H1 (cell line): ENCODE data around the gene VPS51. TPM values are rescaled to one million over a fixed set of nuclear protein-coding genes. Genes with fewer than 3 reads are reported as not detected.

ENCODE experiments used
- CTCF ChIA-PET: fragments of 300-600 bp; sonication (Branson Sonifier 250); formaldehyde crosslinking; loops from one replicate; lab custom pipeline; 2021; ENCODE audit not compliant: partially characterized antibody; lab: Charles Lee
- POLR2A ChIA-PET: fragments of 300-600 bp; sonication (Branson Sonifier 250); formaldehyde crosslinking; loops from one replicate; lab custom pipeline; 2021; ENCODE audit warnings: inconsistent platforms; ENCODE audit not compliant: partially characterized antibody; lab: Charles Lee
- DNase-seq, 2 experiments: peaks; one replicate each; pipeline versions ENCODE4 v3.0.0 to v3.0.0-alpha.2; 2010 to 2022; ENCODE audit warnings: low spot score in 2 of 2, low read depth in 1 of 2, mixed read lengths in 1 of 2
- FAIRE-seq: peaks from 2 replicates; lab custom pipeline; 2011; peaks lifted over from hg19 to GRCh38; lab: Jason Lieb, UNC
- H2AFZ ChIP-seq: 2 replicates; pipeline ENCODE4 v1.8.1; 2012; ENCODE audit warnings: low read length, inconsistent platforms
- H2AK5ac ChIP-seq: 2 replicates; pipeline ENCODE4 v1.6.1; 2013; ENCODE audit warnings: low read depth, low read length
- H2BK120ac ChIP-seq: replicated peaks from 2 replicates; pipeline ENCODE3; 2013; ENCODE audit warnings: low read depth, low read length, inconsistent platforms
- H2BK12ac ChIP-seq: 2 replicates; pipeline ENCODE4 v1.6.1; 2013; ENCODE audit warnings: low read depth, low read length
- H2BK15ac ChIP-seq: 2 replicates; pipeline ENCODE4 v1.6.1; 2013; ENCODE audit warnings: low read length
- H2BK20ac ChIP-seq: 2 replicates; pipeline ENCODE4 v1.6.1; 2013; ENCODE audit warnings: low read length
- H2BK5ac ChIP-seq: 2 replicates; pipeline ENCODE4 v1.6.1; 2013; ENCODE audit warnings: low read depth, low read length
- H3K14ac ChIP-seq: 2 replicates; pipeline ENCODE4 v1.6.1; 2013; ENCODE audit warnings: inconsistent platforms; ENCODE audit not compliant: insufficient read length
- H3K18ac ChIP-seq: 2 replicates; pipeline ENCODE4 v1.6.1; 2013; ENCODE audit warnings: low read length; ENCODE audit errors: extremely low read depth
- H3K23ac ChIP-seq: 2 replicates; pipeline ENCODE4 v1.6.1; 2013; ENCODE audit warnings: inconsistent platforms; ENCODE audit not compliant: insufficient read length
- H3K23me2 ChIP-seq: 2 replicates; pipeline ENCODE4 v1.6.1; 2013; ENCODE audit warnings: low read depth, low read length
- H3K27ac ChIP-seq: 2 replicates; pipeline ENCODE4 v1.6.1; 2011; ENCODE audit warnings: low read depth, low read length, inconsistent platforms
- H3K27me3 ChIP-seq, 4 experiments: replicated peaks in 1 of 4; 1 replicate in 1 of 4; 2 replicates in 3 of 4; pipeline versions ENCODE4 v1.6.1 to v1.8.1; 2011 to 2013; ENCODE audit warnings: low read length in 3 of 4, mild to moderate bottlenecking in 3 of 4, inconsistent platforms in 2 of 4, mixed read lengths in 2 of 4, moderate library complexity in 1 of 4; ENCODE audit not compliant: control insufficient read depth in 3 of 4, insufficient read depth in 3 of 4; ENCODE audit errors: extremely low read depth in 1 of 4
- H3K36me3 ChIP-seq, 4 experiments: 2 replicates each; pipeline versions ENCODE4 v1.6.1 to v1.8.1; 2011 to 2013; ENCODE audit warnings: mild to moderate bottlenecking in 4 of 4, low read length in 3 of 4, moderate library complexity in 2 of 4, control low read depth in 1 of 4, inconsistent platforms in 1 of 4; ENCODE audit not compliant: insufficient read depth in 4 of 4, control insufficient read depth in 2 of 4
- H3K4ac ChIP-seq: replicated peaks from 2 replicates; pipeline ENCODE3; 2013; ENCODE audit warnings: low read length, low read depth, mixed read lengths, inconsistent platforms; ENCODE audit not compliant: insufficient read length
- H3K4me1 ChIP-seq, 4 experiments: replicated peaks in 1 of 4; 1 replicate in 1 of 4; 2 replicates in 3 of 4; pipeline versions ENCODE4 v1.6.1 to v1.8.1; 2011 to 2013; ENCODE audit warnings: low read length in 3 of 4, inconsistent platforms in 2 of 4, mixed read lengths in 1 of 4; ENCODE audit not compliant: insufficient read depth in 4 of 4, control insufficient read depth in 3 of 4
- H3K4me2 ChIP-seq, 2 experiments: 2 replicates each; pipeline versions ENCODE4 v1.6.1 to v1.8.1; 2011 to 2013; ENCODE audit warnings: low read depth in 2 of 2, low read length in 2 of 2, control low read depth in 1 of 2, inconsistent platforms in 1 of 2, mild to moderate bottlenecking in 1 of 2; ENCODE audit not compliant: insufficient read depth in 1 of 2
- H3K4me3 ChIP-seq, 4 experiments: fragments of 200-600, 300-600 bp in 1 of 4; sonication (generic), shearing (Covaris generic), sonication (Bioruptor Twin) in 1 of 4; 2 replicates each; pipeline versions ENCODE4 v1.5.1 to v1.8.1; 2011 to 2016; ENCODE audit warnings: low read length in 4 of 4, low read depth in 3 of 4, control low read depth in 2 of 4, inconsistent platforms in 2 of 4, mild to moderate bottlenecking in 2 of 4, mixed read lengths in 1 of 4, moderate library complexity in 1 of 4; ENCODE audit not compliant: insufficient read depth in 2 of 4; ENCODE audit errors: extremely low read depth in 1 of 4
- H3K56ac ChIP-seq: replicated peaks from 2 replicates; pipeline ENCODE3; 2013; ENCODE audit warnings: low read depth, mild to moderate bottlenecking, mixed read lengths, low read length, inconsistent platforms; ENCODE audit not compliant: insufficient read length
- H3K79me1 ChIP-seq: 2 replicates; pipeline ENCODE4 v1.6.1; 2013; ENCODE audit warnings: low read depth, low read length, control low read depth
- H3K79me2 ChIP-seq, 2 experiments: 2 replicates each; pipeline versions ENCODE4 v1.6.1 to v1.8.1; 2012 to 2013; ENCODE audit warnings: low read length in 2 of 2, mild to moderate bottlenecking in 2 of 2, inconsistent platforms in 1 of 2; ENCODE audit not compliant: insufficient read depth in 2 of 2, control insufficient read depth in 1 of 2
- H3K9ac ChIP-seq, 4 experiments: replicated peaks in 1 of 4; 1 replicate in 1 of 4; 2 replicates in 3 of 4; pipeline versions ENCODE4 v1.6.1 to v1.8.1; 2011 to 2013; ENCODE audit warnings: low read depth in 3 of 4, low read length in 3 of 4, control low read depth in 2 of 4, mild to moderate bottlenecking in 2 of 4, moderate library complexity in 2 of 4, inconsistent platforms in 1 of 4; ENCODE audit errors: extremely low read depth in 1 of 4
- H3K9me3 ChIP-seq, 2 experiments: 2 replicates each; pipeline versions ENCODE4 v1.6.1 to v1.8.1; 2012 to 2013; ENCODE audit warnings: mild to moderate bottlenecking in 2 of 2, moderate library complexity in 2 of 2, control low read depth in 1 of 2, inconsistent platforms in 1 of 2, low read depth in 1 of 2, low read length in 1 of 2, mixed read lengths in 1 of 2; ENCODE audit not compliant: insufficient read depth in 2 of 2
- H4K20me1 ChIP-seq, 2 experiments: replicated peaks in 1 of 2; 2 replicates each; pipeline versions ENCODE3 to v1.8.1; 2011 to 2013; ENCODE audit warnings: inconsistent platforms in 2 of 2, low read length in 2 of 2, mild to moderate bottlenecking in 1 of 2; ENCODE audit not compliant: insufficient read depth in 2 of 2, control insufficient read depth in 1 of 2
- H4K5ac ChIP-seq: 2 replicates; pipeline ENCODE4 v1.6.1; 2013; ENCODE audit warnings: low read length, low read depth, mixed read lengths, inconsistent platforms; ENCODE audit not compliant: insufficient read length
- H4K8ac ChIP-seq: 2 replicates; pipeline ENCODE4 v1.8.0; 2013; ENCODE audit warnings: mild to moderate bottlenecking, moderate library complexity, low read length, inconsistent platforms; ENCODE audit not compliant: insufficient read depth; ENCODE audit errors: extremely low read depth
- H4K91ac ChIP-seq: replicated peaks from 2 replicates; pipeline ENCODE3; 2013; ENCODE audit warnings: low read length, mixed read lengths, inconsistent platforms; ENCODE audit not compliant: insufficient read length
- BCL11A ChIP-seq, 2 experiments: IDR thresholded peaks; one replicate each; pipeline ENCODE4 v1.6.1; 2011; ENCODE audit warnings: low read depth in 2 of 2, low read length in 2 of 2, mild to moderate bottlenecking in 2 of 2
- CBX8 ChIP-seq: fragments of 300-800, 300-1000 bp; sonication (generic); IDR thresholded peaks from 2 replicates; pipeline ENCODE4 v1.7.1; 2016; ENCODE audit warnings: low read depth, low read length, borderline replicate concordance
- CTBP2 ChIP-seq: IDR thresholded peaks from 2 replicates; pipeline ENCODE4 v1.7.0; 2011; ENCODE audit warnings: borderline replicate concordance, mild to moderate bottlenecking, moderate library complexity, mixed read lengths, low read length; ENCODE audit not compliant: insufficient read depth, insufficient read length
- KDM1A ChIP-seq: fragments of 200-600, 300-600 bp; sonication (generic); IDR thresholded peaks from 2 replicates; pipeline ENCODE4 v1.7.1; 2016; ENCODE audit warnings: mild to moderate bottlenecking, low read length, borderline replicate concordance
- MAFK ChIP-seq: IDR thresholded peaks from 2 replicates; pipeline ENCODE4 v1.6.1; 2012; ENCODE audit warnings: low read depth, mild to moderate bottlenecking, improper control_type of control experiment, low read length
- RFX5 ChIP-seq: IDR thresholded peaks from 2 replicates; pipeline ENCODE4 v1.6.1; 2011; ENCODE audit warnings: low read depth, low read length, improper control_type of control experiment, borderline replicate concordance
- SUZ12 ChIP-seq: fragments of 200-600 bp; sonication (generic); IDR thresholded peaks from 2 replicates; pipeline ENCODE4 v1.6.1; 2012; ENCODE audit warnings: mild to moderate bottlenecking, inconsistent platforms, low read length, moderate library complexity, mixed read lengths
- TAF7 ChIP-seq: optimal IDR thresholded peaks from 2 replicates; pipeline ENCODE3; 2011; ENCODE audit warnings: low read depth, mild to moderate bottlenecking, inconsistent platforms, low read length, moderate library complexity, borderline replicate concordance
- TCF12 ChIP-seq: IDR thresholded peaks from 2 replicates; pipeline ENCODE4 v1.6.1; 2011; ENCODE audit warnings: low read depth, mild to moderate bottlenecking, low read length
- WGBS, 2 experiments: shearing (Covaris generic) in 1 of 2; methylation state at CpG; one replicate each; pipeline versions ENCODE4 v1.1.6 to v1.1.7; 2013 to 2015; ENCODE audit warnings: low lambda C conversion rate in 2 of 2, mixed read lengths in 2 of 2, inconsistent platforms in 1 of 2, low coverage in 1 of 2, missing lambda C conversion rate in 1 of 2; ENCODE audit not compliant: insufficient replicate concordance in 2 of 2, insufficient coverage in 1 of 2, insufficient read length in 1 of 2; ENCODE audit errors: extremely low coverage in 1 of 2, missing lambda C conversion rate in 1 of 2; 5-methylcytosine and 5-hydroxymethylcytosine counted together
- polyA plus RNA-seq, 7 experiments: library from polyadenylated mRNA; depleted of rRNA in 3 of 7; stranded (reverse) in 5 of 7; unstranded in 2 of 7; fragments of >200 nt in 5 of 7; fragments of 200-250 nt in 2 of 7; gene quantifications; 1 replicate in 5 of 7; 2 replicates in 1 of 7; 4 replicates in 1 of 7; pipeline versions ENCODE4 v1.2.1 to v1.2.3, GENCODE V29; 2011 to 2013; ENCODE audit warnings: missing spikeins in 2 of 7, mixed read lengths in 2 of 7
- total RNA-seq: library from RNA; stranded (reverse); fragmentation: NEBNext Ultra II Directional; extraction: Animal tissue kit (Norgen Biotek cat#: 25700); gene quantifications from 2 replicates; pipeline ENCODE4 v1.2.1, GENCODE V29; 2021

VPS51 gene
- total and polyA plus RNA-seq, 2 of the 8 experiments (the other 6 are each of a cell fraction or from before 2014, with no cell fraction given) = 97.4 to 142 TPM

GRCh38 chr11:65141896-65142494 lies 46.0 kb downstream of the VPS51 start:
- Histone ChIP-seq H2AK5ac (no peak overlapping the region), H2BK5ac (no peak overlapping the region), H3K23me2 (no peaks in the 10 kb centered on the region), H2BK12ac (no peak overlapping the region), H4K5ac (no peak overlapping the region), H3K79me1 (no peaks in the 10 kb centered on the region), H3K14ac (no peak overlapping the region), H3K79me2 (no peaks in the 10 kb centered on the region), H3K56ac (no peak overlapping the region), H3K9ac (no peak overlapping the region), H4K91ac (no peak overlapping the region), H3K4me2 (no peak overlapping the region), H3K36me3 (no peaks in the 10 kb centered on the region), H3K4me1 (no peaks in the 10 kb centered on the region), H4K20me1 (no peaks in the 10 kb centered on the region), H2BK20ac (no peak overlapping the region), H3K23ac (no peak overlapping the region), H2BK120ac (no peak overlapping the region), H3K27me3 (no peaks in the 10 kb centered on the region), H3K27ac (no peak overlapping the region), H2BK15ac (no peak overlapping the region), H3K18ac (no peak overlapping the region), H3K9me3 (peaks cover 0 to 3% of the 10 kb centered on the region in 2 experiments; a peak in 1 of 4 replicates), H4K8ac (no peak overlapping the region), H3K4ac (no peak overlapping the region), H3K4me3 (no peak overlapping the region), H2AFZ (0 out of 2 replicates have a peak overlapping the region, but pooled peaks have one; percentile 62)
- ChIA-PET POLR2A (no interaction called here), CTCF (interaction anchor here (0.6 kb wide), 1 partner anchor 446 kb away, joined by 3 read pairs; no protein-coding TSS in a partner anchor)
- no peak for DNase-seq
- 81% methylated on average over 7 of the region's 7 CpGs; no CpG with 5 or more reads in 1 of the 2 experiments for WGBS, 2 experiments
- TF ChIP-seq TAF7 (no peak), MAFK (no peak), BCL11A (IDR thresholded peaks at IDR 0.05; ENCODE audit: low read depth in 2 of 2, low read length in 2 of 2) (no peak), RFX5 (no peak), CBX8 (no peak), SUZ12 (no peak), TCF12 (no peak), CTBP2 (no peak), KDM1A (no peak)
- no peak for FAIRE-seq
